Anterior cingulate cortex (tissue), 58 donors: Measurements from ENCODE around the gene ZFAND3.
A peak's percentile ranks its signal among the peaks of the same experiment; 100 is the strongest.
"Not testable (repeated sequence)": the region's sequence is repeated elsewhere in the genome, so short reads cannot be mapped to it uniquely, and the experiment has no call there.

ENCODE experiments used
- DNase-seq, 58 donors: peaks; one replicate each; lab custom pipeline; 2025; lab: John Stamatoyannopoulos, UW

Gene ZFAND3

DNA sequence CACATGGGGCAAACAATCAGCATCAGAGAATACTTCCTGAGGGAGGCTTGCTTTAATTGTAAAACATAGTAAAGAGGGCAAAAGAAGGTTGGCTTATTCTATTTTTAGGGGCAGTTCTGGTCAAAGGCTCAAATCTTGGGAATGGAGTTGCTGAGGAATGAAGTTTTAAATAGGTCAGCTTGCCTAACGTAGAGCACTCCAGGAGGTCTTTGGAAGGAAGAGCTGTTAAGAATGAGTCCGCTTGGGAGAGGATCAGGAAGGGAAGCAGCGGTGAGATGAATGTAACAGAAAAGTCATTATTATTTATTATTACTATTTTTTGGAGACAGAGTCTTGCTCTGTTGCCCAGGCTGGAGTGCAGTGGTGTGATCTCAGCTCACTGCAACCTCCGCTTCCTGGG, 108.7 kb downstream of the ZFAND3 start:
- DNase-seq = no peak

DNA sequence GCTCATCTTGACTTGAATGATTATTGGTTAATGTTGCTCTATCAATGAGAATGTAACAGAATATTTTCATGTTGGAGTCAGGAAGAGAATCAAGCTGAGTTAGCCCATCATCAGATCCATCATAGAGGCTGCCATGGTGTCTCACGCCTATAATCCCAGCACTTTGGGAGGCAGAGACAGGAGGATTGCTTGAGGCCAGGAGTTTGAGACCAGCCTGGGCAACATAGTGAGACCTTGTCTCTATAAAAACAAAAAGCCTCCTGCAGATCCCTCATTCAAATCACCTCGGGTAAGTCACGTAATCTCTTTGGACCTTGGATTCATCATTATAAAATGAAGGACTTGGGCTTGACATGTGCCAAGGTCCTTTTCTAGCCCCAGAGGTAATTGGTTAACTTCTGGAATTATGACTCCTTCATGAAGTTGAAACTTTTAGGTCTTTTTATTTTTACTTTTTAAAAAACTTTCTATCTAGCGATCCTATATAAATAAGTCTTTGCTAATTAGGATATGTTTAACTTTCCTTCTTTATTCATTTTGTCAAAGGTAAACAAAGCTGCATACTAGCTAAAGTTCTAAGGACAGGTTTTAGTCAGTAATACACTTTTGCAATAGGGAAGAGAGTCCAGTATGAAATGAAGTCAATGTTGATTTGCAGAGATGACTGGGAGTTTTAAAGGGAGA, 110.9 kb downstream of the ZFAND3 start:
- DNase-seq = no peak

DNA sequence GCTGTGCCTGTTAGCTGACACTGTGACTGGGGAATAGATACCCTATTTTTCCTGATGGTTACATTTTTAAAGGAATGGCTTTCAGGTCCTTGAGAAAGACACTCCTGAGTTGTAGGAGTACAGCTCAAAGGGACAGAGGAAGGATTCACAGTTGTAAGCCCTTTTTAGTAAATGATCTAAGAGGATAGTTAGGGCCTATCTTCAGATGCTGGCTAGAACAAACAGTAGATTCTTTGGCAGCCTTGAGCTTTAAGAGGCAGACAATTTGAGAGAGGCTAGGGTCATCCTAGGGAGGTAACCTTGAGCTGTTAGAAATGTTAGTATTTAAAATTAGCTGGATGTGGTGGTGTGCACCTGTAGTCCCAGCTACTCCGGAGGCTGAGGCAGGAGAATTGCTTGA, 111.5 kb downstream of the ZFAND3 start:
- DNase-seq = no peak

DNA sequence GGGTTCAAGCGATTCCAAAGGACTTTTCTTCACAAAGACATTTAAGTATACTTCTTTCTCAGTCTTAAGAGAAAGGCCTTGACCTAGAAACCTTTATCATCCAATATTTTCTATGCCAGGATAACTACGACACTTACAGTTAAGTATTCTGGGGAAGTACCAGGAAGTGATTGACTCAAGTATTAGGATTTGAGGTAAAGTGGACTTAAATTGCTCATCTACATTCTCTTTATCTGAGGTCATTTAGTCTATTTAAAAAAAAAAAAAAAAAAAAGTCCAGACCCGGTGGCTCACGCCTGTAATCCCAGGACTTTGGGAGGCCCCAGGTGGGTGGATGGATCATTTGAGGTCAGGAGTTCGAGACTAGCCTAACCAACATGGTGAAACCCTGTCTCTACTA, 114.7 kb downstream of the ZFAND3 start:
- no peak for DNase-seq

DNA sequence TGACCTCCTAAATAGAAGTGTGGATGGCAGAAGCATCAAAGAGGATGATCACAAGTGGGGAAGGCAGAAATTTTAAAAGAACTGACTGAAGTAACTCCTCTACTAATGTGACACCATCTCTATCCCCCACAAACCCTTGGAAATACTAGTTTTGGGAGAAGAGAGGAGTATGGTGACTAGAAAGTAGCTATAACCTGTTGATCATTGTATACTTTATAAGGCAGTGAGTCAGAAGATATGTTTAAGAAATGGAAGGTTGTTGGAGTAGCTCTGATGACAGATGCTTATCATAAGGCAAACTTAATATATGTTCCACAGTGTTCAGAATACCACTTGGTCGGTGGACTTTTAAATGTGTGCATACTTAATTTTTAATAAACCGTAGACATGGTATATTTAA, 116.6 kb downstream of the ZFAND3 start:
- DNase-seq = no peak

DNA sequence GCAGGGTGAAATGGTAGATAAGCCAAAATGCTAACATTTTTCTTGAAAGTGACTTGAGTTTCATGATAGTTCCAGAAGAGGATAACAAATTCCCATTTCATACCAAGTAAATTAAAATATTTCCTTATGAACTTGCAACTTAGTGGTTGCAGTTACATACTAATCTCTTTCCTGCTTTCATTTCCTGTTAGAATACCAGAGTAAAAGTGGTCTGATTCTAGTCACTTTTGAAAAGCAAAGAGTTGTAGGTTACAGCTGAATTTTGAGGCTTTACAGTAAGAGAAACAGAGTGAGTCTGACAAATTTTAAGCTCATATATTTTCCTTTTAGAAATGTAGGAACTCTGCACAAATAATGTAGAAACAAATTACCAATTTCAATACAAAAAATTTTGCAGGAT, 117.4 kb downstream of the ZFAND3 start:
- DNase-seq = no peak

DNA sequence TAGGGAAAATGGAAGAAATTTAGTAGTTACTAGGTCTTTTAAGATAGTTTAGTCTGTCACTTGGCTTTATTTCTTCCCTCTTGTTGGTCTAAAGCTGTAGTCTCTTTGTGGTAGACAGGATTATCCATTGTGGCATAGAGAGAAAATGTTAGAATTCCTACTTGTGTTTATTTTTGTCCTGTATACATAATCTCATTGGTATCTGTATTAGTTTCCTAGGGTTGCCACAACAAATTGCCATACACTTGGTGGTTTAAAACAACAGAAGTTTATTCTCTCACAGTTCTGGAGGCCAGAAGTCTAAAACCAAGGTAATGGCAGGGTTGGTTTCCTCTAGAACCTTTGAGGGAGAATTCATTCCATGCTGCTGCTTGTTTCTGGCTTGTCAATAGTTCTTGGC, 119.4 kb downstream of the ZFAND3 start:
- no peak for DNase-seq

DNA sequence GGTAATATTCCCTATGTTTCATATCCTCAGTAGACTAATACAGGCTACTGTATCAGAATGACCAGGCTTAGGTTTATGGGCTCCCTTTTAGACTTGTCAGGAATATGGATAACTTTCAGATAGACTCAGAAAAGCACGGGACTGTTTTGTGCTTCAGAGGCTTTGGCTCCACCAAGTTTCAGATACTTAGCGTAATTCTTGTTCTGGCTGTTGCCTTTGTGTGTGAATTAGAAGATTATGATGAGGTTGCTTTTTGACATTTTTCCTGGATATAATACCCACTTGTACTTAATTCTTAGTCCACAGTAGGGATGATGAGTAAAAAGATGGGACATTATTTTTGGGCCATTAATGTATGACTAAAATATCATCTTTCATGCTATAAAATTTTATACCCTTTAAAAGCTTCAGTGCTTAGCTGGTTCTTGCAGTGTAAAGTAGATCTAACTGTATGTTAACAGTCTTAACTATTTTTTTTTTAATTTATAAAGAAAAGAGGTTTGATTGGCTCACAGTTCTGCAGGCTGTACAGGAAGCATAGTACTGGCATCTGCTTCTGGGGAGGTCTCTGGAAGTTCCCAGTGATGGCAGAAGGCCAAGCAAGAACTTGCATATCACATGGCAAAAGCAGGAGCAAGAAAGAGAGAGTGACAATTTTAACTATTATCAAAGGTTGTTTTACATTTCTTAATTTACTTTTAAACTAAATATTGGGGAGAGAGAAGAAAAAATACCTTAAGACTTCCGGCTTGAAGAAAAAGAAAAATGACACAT, 120.7 kb downstream of the ZFAND3 start:
- DNase-seq = peak in 8 of 58 donors; percentile 2 to 11 (median 4)

DNA sequence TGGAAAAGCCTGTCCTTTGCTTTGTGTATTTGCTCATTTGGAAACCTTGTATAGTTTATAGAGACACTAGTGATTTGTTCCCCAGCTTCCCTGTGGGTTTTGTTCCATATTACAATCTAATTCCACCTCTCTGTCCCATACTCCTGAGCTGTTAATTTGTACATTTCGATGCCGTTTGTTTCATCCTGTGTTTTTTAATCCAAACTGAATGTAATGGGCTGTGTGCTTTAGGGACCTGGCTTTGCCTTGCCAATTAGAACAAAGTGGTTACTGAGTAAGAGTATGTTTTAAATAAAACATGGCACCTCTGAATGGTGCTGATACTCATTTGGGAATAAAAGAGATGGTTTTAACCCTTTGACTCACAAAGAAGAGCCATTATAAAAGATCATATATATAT, 122.3 kb downstream of the ZFAND3 start:
- no peak for DNase-seq

DNA sequence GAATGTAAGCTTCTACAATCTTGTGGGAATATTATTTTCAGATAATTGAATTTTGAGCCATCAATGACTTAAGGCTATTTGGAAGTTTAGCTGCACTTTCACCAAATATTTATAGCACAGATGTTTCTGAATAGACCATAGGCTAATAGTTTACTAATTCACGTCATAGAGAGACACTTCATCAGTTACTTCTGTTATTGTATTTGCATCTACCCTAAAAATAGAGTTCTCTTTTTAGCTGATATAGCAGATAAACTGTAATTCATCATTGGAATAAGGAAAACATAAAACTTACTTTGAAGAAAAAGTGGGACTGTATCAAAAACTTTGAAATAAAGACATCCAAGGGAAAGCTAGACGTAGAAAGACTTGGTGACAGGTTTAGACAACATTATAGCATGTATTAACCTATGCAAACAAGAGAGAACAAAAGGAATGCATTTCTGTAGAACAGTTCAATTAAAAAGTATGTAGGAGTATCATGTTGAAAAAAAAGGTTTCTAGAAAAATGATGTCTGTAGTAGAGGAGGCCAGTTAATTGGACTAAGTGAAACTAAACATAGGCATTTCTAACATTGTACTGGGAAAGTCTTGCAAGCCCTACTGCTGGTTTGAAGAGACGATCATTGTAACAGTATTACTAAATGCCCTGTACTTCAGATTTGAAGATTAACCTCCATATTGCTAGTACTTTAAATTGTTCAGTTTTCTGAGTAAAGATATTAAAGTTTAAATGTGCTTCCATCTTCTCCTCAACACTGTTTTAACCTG, 123.3 kb downstream of the ZFAND3 start:
- DNase-seq = no peak

DNA sequence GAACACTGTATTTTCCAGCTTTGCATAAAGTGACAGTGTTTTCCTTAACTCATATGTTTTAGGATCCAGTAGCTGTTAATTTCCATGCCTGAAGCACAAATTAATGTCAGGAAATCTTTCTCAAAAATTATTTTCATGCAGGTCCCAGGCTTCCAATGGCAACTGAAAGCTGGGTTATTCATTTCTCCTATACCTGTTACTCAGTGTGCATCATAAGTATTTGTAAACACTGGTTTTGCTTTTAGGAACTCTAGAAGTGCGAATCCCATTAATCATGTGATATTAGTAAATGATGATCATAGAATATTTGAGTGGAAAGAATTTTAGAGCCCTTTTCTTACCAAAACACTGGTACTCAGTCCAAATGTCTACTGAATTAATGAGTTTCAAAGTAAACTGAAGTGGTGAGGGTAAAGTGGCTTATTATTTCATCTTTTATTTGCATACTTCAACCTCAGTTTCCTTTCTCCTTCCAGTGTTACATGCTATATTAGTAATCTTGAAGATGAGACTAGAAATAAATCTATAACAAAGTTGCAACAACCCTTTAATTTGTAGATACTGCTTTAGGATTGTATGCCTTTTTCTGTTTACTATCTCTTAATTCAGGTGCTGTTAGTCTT, 124.0 kb downstream of the ZFAND3 start:
- DNase-seq = no peak

DNA sequence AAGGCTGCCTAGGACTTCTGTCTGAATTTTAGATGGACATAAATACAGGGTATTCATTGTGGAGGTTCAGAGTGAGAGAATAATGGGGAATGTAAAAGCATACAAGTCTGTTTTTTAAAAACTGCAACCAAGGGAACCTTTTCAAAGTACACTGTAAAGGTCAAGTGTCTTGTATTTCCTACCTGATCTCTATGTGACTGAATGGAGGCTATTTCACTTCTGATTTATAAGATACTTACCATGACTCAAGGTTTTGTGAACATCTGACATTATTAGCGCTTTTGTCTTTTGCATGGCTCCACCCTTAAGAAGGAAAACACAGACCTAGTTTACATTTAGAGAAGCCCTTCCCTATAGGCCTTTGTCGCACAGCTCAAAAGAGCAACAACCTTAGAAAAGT, 126.5 kb downstream of the ZFAND3 start:
- no peak for DNase-seq

DNA sequence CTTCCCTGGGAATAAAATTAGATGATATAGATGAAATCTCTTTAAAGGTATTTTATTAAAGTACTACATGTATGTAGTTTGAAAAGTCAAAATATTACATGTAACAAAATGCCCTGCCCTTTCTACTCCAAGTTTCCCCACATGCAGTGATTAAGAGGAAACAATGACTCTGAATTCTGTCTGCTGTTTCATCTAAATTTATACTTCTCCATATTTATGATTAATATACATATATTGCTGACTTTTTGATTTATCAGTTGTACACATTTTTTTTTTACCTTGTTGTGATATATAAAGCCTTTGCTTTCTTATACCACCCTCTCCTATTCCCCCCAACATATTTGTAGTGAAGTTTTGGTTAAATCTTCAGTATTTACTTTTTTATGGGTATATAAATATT, 127.9 kb downstream of the ZFAND3 start:
- no peak for DNase-seq

DNA sequence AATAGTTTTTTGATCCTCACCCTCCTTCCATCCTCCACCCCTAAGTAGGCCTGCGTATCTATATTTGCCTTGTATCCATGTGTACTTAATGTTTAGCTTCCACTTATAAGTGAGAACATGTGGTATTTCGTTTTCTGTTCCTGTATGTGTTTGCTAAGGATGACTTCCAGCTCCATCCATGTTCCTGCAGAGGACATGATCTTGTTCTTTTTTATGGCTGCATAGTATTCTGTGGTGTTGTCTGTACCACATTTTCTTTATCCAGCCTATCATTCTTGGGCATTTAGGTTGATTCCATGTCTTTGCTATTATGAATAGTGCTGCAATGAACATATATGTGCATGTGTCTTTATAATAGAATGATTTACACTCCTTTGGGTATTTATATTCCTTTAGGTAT, 129.1 kb downstream of the ZFAND3 start:
- not testable (repeated sequence) for DNase-seq

DNA sequence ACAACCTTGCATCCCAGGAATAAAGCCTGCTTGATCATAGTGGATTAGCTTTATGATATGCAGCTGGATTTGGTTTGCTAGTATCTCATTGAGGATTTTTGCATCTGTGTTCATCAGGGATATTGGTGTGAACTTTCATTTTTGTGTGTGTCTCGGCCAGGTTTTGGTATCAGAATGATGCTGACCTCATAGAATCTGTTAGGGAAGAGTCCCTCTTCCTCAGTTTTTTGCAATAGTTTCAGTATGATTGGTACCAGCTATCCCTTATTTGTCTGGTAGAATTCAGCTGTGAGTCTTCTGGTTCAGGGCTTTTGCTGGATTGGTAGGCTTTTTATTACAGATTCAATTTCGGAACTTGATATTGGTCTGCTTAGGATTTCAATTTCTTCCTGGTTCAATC, 132.5 kb downstream of the ZFAND3 start:
- no peak for DNase-seq

DNA sequence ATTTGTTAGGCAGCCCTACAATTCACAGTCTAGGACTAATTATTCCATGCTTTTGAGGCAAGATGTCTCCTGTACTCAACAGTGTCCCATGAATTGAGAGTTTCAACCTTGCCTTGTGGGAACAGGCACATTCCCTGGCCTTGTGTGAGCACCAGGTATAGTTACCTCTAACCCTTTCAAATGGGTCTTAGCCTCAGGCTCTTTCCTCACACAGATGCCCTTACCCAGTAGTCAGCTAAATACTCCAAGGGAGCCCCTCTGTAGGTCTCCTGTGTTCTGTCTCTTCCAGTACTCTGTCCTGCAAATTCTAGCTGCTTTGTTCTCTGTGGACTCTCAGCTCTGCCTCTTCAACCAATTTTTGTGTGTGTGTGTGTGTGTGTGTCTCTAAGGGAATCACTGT, 135.3 kb downstream of the ZFAND3 start:
- no peak for DNase-seq

DNA sequence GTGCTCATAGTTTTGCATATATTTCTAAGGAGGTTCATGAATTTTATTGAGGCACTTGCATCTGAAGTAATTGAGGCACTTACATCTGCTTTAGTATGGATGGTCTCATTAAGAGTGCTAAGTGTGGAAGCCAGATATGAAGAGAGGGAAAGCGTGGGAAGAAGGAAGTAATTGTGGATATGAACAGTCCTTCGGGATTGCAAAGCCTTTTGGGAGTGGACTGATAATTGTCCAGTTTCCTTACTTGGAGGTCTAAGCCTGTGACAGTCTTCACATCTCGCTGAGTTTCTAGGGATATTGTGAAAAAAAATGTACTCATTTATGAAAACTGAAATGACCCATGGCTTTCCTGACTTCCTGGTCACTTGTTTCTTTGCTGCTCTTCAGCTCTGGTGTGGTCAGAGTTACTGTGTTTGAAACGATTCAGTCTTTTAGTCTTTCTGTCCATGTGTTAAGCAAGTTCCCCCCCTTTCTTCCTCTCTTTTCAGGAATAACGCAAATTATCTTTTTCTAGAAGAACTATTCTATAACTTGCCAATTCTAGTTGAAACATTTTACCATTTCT, 137.3 kb downstream of the ZFAND3 start:
- no peak for DNase-seq

DNA sequence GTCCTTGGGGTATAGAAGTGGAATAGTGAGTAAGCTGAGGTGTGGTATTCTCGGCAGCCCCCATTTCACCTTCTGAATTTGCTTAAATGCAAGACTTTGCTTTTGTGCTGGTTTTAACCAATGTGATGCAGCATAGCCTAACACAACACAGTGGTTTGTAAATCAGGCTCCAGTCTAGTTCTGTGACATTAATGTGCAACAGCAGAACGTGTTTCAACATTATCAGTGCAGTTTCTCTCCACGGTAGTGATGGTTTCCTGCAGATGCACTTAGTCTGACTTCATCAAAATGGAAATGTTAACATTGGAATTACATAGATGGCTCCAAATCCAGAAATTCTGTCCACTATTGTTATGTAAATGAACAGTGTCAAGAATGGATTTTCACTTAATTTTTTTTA, 139.5 kb downstream of the ZFAND3 start:
- DNase-seq = no peak

DNA sequence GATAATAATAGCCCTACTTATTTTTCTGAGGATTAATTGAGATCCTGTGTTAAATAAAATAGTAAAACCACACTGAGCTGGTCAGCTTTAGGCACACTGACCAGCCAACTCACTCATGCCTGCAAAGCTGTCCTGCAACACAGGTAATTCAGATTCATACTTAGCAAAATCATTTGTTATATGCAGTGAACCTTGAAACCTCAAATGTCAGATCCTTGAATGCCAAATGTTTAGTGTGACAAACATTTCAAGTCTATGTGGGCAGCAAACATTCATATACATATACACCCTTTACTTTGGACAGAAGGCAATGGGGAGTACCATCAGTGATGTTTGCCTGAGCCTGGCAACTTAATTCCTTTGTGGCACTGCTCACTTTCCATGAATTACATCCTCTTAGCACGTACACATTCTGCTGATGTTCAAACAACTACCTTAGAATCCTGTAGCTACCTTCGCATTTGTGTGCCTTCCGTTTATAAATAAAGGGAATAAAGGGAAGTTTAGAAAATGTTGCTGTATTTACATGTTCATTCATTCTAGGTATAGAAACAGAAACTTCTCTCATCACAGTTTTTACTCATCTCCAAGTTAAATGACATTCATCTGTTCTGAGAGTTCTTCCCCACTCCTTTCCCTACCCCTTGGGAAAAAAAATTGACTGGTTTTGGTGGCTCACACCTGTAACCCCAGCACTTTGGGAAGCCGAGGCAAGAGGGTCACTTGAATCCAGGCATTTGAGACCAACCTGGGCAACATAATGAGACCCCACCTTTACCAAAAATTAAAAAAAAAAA, 140.8 kb downstream of the ZFAND3 start:
- no peak for DNase-seq
